Measurements from ENCODE around the gene ITPKC.
"Not testable (repeated sequence)": the region's sequence is repeated elsewhere in the genome, so short reads cannot be mapped to it uniquely, and the experiment has no call there.

Gene ITPKC

DNA sequence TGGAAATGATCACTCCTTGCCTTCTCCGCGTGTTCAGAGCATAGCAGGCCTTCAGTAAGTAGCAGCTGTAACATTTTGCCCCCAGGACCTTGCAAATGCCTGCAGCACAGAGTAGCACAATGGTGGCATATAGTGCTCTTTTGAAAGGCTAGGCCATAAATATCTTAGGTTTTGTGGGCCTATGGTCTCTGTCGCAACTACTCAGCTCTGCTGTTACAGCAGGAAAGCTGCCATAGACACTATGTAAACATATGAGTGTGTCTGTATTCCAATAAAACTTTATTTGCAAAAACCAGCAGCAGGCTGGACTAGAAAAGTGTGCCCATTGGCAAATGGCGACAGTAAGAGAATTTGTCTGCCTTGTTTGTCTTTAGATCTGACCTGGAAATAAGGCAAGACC, 9.4 kb downstream of the ITPKC start:
- Histone ChIP-seq H3K4me3 (ENCODE audit: low read depth, low read length) (no peak overlapping the region), H3K9me3 (no peaks in the 10 kb centered on the region), H3K4me1 (no peaks in the 10 kb centered on the region), H3K36me3 (no peaks in the 10 kb centered on the region; the same call in 1 of the 2 replicates), H3K27me3 (no peaks in the 10 kb centered on the region)
- DNase-seq = no peak
- TF ChIP-seq, protein P1, sequence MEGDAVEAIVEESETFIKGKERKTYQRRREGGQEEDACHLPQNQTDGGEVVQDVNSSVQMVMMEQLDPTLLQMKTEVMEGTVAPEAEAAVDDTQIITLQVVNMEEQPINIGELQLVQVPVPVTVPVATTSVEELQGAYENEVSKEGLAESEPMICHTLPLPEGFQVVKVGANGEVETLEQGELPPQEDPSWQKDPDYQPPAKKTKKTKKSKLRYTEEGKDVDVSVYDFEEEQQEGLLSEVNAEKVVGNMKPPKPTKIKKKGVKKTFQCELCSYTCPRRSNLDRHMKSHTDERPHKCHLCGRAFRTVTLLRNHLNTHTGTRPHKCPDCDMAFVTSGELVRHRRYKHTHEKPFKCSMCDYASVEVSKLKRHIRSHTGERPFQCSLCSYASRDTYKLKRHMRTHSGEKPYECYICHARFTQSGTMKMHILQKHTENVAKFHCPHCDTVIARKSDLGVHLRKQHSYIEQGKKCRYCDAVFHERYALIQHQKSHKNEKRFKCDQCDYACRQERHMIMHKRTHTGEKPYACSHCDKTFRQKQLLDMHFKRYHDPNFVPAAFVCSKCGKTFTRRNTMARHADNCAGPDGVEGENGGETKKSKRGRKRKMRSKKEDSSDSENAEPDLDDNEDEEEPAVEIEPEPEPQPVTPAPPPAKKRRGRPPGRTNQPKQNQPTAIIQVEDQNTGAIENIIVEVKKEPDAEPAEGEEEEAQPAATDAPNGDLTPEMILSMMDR (IDR thresholded peaks at IDR 0.05; ENCODE audit: low read depth, low read length) = no peak

DNA sequence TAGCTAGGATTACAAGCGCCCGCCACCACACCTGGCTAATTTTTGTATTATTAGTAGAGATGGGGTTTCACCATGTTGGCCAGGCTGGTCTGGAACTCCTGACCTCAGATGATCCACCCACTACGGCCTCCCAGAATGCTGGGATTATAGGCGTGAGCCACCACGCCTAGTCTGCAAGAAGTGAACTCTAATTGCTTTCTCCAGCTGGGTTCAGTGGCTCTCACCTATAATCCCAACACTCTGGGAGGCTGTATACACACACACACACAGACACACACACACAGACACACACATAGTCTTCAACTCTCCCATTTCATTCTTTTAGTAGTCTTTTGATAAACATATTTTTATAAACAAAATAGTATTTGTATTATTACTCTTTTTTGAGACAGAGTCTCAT, 13.2 kb downstream of the ITPKC start:
- not testable (repeated sequence) for H3K4me1 ChIP-seq; H3K9me3 ChIP-seq; H3K36me3 ChIP-seq; H3K27me3 ChIP-seq; H3K4me3 ChIP-seq (ENCODE audit: low read depth, low read length); DNase-seq

GRCh38 chr19:40732304-40732703, 15.4 kb downstream of the ITPKC start:
- not testable (repeated sequence) for H3K27me3 ChIP-seq; H3K4me3 ChIP-seq (ENCODE audit: low read depth, low read length); H3K9me3 ChIP-seq; DNase-seq; H3K4me1 ChIP-seq
- H3K36me3 ChIP-seq = peaks cover 11% of the 10 kb centered on the region

- TF ChIP-seq, protein P1 (IDR thresholded peaks at IDR 0.05; ENCODE audit: low read depth, low read length) = no peak
- Histone ChIP-seq H3K9me3 (no peaks in the 10 kb centered on the region), H3K36me3 (peaks cover 12% of the 10 kb centered on the region), H3K4me3 (ENCODE audit: low read depth, low read length) (no peak overlapping the region), H3K27me3 (no peaks in the 10 kb centered on the region), H3K4me1 (no peaks in the 10 kb centered on the region; the same call in 1 of the 2 replicates)
- DNase-seq = no peak
Measured at GRCh38 chr19:40733149-40733548, 16.2 kb downstream of the ITPKC start.

GRCh38 chr19:40735013-40735771, 18.3 kb downstream of the ITPKC start:
- Histone ChIP-seq H3K36me3 (peaks cover 12% of the 10 kb centered on the region), H3K4me3 (ENCODE audit: low read depth, low read length) (no peak overlapping the region), H3K4me1 (no peaks in the 10 kb centered on the region; the same call in none of the 2 replicates), H3K27me3 (no peaks in the 10 kb centered on the region), H3K9me3 (no peaks in the 10 kb centered on the region)
- no peak for DNase-seq
- TF ChIP-seq, protein P1 (IDR thresholded peaks at IDR 0.05; ENCODE audit: low read depth, low read length) = no peak

DNA sequence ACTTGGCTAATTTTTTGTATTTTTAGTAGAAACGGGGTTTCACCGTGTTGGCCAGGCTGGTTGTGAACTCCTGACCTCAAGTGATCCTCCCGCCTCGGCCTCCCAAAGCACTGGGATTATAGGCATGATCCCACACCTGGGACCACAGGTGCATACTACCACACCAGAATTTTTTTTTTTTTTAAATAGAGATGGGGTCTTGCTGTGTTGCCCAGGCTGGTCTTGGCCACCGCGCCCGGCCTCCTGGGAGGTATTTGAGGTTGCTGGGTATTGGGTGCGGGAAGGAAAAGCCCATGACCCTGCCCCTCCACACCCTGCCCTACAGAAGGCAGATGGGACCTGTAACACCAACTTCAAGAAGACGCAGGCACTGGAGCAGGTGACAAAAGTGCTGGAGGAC, 19.7 kb downstream of the ITPKC start:
- Histone ChIP-seq H3K4me3 (ENCODE audit: low read depth, low read length) (no peak overlapping the region), H3K36me3 (peaks cover 12% of the 10 kb centered on the region), H3K4me1 (no peaks in the 10 kb centered on the region; the same call in none of the 2 replicates), H3K27me3 (no peaks in the 10 kb centered on the region), H3K9me3 (no peaks in the 10 kb centered on the region)
- TF ChIP-seq, protein P1 (IDR thresholded peaks at IDR 0.05; ENCODE audit: low read depth, low read length) = no peak
- no peak for DNase-seq

- no peak for DNase-seq
- Histone ChIP-seq H3K4me1 (no peaks in the 10 kb centered on the region; the same call in none of the 2 replicates), H3K4me3 (ENCODE audit: low read depth, low read length) (no peak overlapping the region), H3K27me3 (no peaks in the 10 kb centered on the region), H3K9me3 (no peaks in the 10 kb centered on the region), H3K36me3 (peaks cover 12% of the 10 kb centered on the region)
- TF ChIP-seq, protein P1 (IDR thresholded peaks at IDR 0.05; ENCODE audit: low read depth, low read length) = no peak
Measured at GRCh38 chr19:40737102-40737644, 20.3 kb downstream of the ITPKC start.
